Astrocyte (in vitro differentiated cells and primary cell): Measurements from ENCODE around the gene TRIM63. TPM values are rescaled to one million over a fixed set of nuclear protein-coding genes. Genes with fewer than 3 reads are reported as not detected.

ENCODE experiments used
- DNase-seq: peaks from one replicate; pipeline ENCODE4 v3.0.0-alpha.2; 2010; ENCODE audit warnings: low read depth
- FAIRE-seq: peaks from 2 replicates; lab custom pipeline; 2011; peaks lifted over from hg19 to GRCh38; lab: Jason Lieb, UNC
- H2AFZ ChIP-seq: 2 replicates; pipeline ENCODE4 v1.6.0; 2012; ENCODE audit warnings: low read depth, low read length, inconsistent platforms
- H3K27ac ChIP-seq: 2 replicates; pipeline ENCODE4 v1.5.1; 2011; ENCODE audit warnings: low read depth, low read length, inconsistent platforms
- H3K27me3 ChIP-seq: 2 replicates; pipeline ENCODE4 v1.6.0; 2011; ENCODE audit warnings: low read length, inconsistent platforms; ENCODE audit not compliant: insufficient read depth
- H3K36me3 ChIP-seq: 2 replicates; pipeline ENCODE4 v1.5.1; 2011; ENCODE audit warnings: low read length, inconsistent platforms; ENCODE audit not compliant: insufficient read depth
- H3K4me1 ChIP-seq: 2 replicates; pipeline ENCODE4 v1.5.1; 2011; ENCODE audit warnings: low read length, inconsistent platforms; ENCODE audit not compliant: insufficient read depth
- H3K4me2 ChIP-seq: 2 replicates; pipeline ENCODE4 v1.6.0; 2012; ENCODE audit warnings: low read length, inconsistent platforms
- H3K4me3 ChIP-seq: 2 replicates; pipeline ENCODE4 v1.5.1; 2011; ENCODE audit warnings: low read depth, mild to moderate bottlenecking, low read length, inconsistent platforms; ENCODE audit not compliant: insufficient read depth
- H3K79me2 ChIP-seq: 2 replicates; pipeline ENCODE4 v1.6.0; 2012; ENCODE audit warnings: mild to moderate bottlenecking, low read length, inconsistent platforms; ENCODE audit not compliant: insufficient read depth
- H3K9ac ChIP-seq: 2 replicates; pipeline ENCODE4 v1.6.0; 2012; ENCODE audit warnings: mild to moderate bottlenecking, low read length, inconsistent platforms
- H3K9me3 ChIP-seq: 2 replicates; pipeline ENCODE4 v1.5.1; 2012; ENCODE audit warnings: low read depth, mild to moderate bottlenecking, low read length, inconsistent platforms; ENCODE audit not compliant: insufficient read depth
- H4K20me1 ChIP-seq: 2 replicates; pipeline ENCODE4 v1.6.0; 2012; ENCODE audit warnings: low read length, inconsistent platforms; ENCODE audit not compliant: insufficient read depth
- H3K27ac Mint-ChIP-seq: one replicate; pipeline ENCODE4 v1.8.0; 2021; ENCODE audit warnings: mild to moderate bottlenecking, mixed read lengths; ENCODE audit not compliant: unreplicated experiment
- H3K27me3 Mint-ChIP-seq: one replicate; pipeline ENCODE4 v1.8.0; 2021; ENCODE audit warnings: low read depth, mixed read lengths; ENCODE audit not compliant: unreplicated experiment
- H3K36me3 Mint-ChIP-seq: one replicate; pipeline ENCODE4 v1.8.0; 2021; ENCODE audit warnings: low read depth, mixed read lengths; ENCODE audit not compliant: unreplicated experiment
- H3K4me1 Mint-ChIP-seq: one replicate; pipeline ENCODE4 v1.8.0; 2021; ENCODE audit warnings: low read depth, mixed read lengths; ENCODE audit not compliant: unreplicated experiment
- H3K4me3 Mint-ChIP-seq: one replicate; pipeline ENCODE4 v1.8.0; 2021; ENCODE audit warnings: mild to moderate bottlenecking, moderate library complexity, mixed read lengths; ENCODE audit not compliant: unreplicated experiment
- H3K9me3 Mint-ChIP-seq: one replicate; pipeline ENCODE4 v1.8.0; 2021; ENCODE audit warnings: mild to moderate bottlenecking, mixed read lengths; ENCODE audit not compliant: unreplicated experiment
- CTCF ChIP-seq: IDR thresholded peaks from 2 replicates; pipeline ENCODE4 v1.5.1; 2011; ENCODE audit warnings: low read depth, mild to moderate bottlenecking, inconsistent platforms, low read length, moderate library complexity; ENCODE audit not compliant: insufficient read depth
- EZH2 ChIP-seq: IDR thresholded peaks from 2 replicates; pipeline ENCODE4 v1.6.1; 2012; ENCODE audit warnings: mild to moderate bottlenecking, low read length, inconsistent platforms; ENCODE audit not compliant: insufficient read depth
- total RNA-seq: library from RNA; stranded (reverse); gene quantifications from 2 replicates; pipeline ENCODE4 v1.2.1, GENCODE V29; 2021

The TRIM63 gene
- total RNA-seq, 1 donor from 2014 or later: not detected

GRCh38 chr1:26092422-26092821, 25.0 kb upstream of the TRIM63 start:
- DNase-seq (no peak), FAIRE-seq (no peak)
- H3K27me3 Mint-ChIP-seq: peaks cover 10% of the 10 kb centered on the region
- H3K4me1 Mint-ChIP-seq: peaks cover 2% of the 10 kb centered on the region
- Histone ChIP-seq H4K20me1 (no peaks in the 10 kb centered on the region), H3K79me2 (no peaks in the 10 kb centered on the region), H3K9ac (no peak overlapping the region), H3K9me3 (no peaks in the 10 kb centered on the region), H3K4me2 (no peak overlapping the region), H3K4me1 (peaks cover 13% of the 10 kb centered on the region), H2AFZ (no peak overlapping the region), H3K27ac (no peak overlapping the region), H3K36me3 (no peaks in the 10 kb centered on the region), H3K4me3 (no peak overlapping the region), H3K27me3 (peaks cover 21% of the 10 kb centered on the region)
- H3K9me3 Mint-ChIP-seq: no peaks in the 10 kb centered on the region
- H3K4me3 Mint-ChIP-seq: no peak overlapping the region
- H3K36me3 Mint-ChIP-seq: no peaks in the 10 kb centered on the region
- TF ChIP-seq EZH2 (no peak), CTCF (no peak)
- no peak overlapping the region for H3K27ac Mint-ChIP-seq

- Histone ChIP-seq H3K4me2 (no peak overlapping the region), H3K27me3 (peaks cover 24% of the 10 kb centered on the region), H3K36me3 (no peaks in the 10 kb centered on the region), H3K79me2 (no peaks in the 10 kb centered on the region), H2AFZ (no peak overlapping the region), H3K4me3 (no peak overlapping the region), H3K9me3 (no peaks in the 10 kb centered on the region), H3K9ac (no peak overlapping the region), H3K27ac (no peak overlapping the region), H4K20me1 (no peaks in the 10 kb centered on the region), H3K4me1 (peaks cover 11% of the 10 kb centered on the region)
- Mint-ChIP-seq H3K27ac (no peak overlapping the region), H3K9me3 (no peaks in the 10 kb centered on the region), H3K27me3 (peaks cover 10% of the 10 kb centered on the region), H3K4me1 (no peaks in the 10 kb centered on the region), H3K36me3 (no peaks in the 10 kb centered on the region), H3K4me3 (no peak overlapping the region)
- no peak for DNase-seq
- no peak for FAIRE-seq
- TF ChIP-seq CTCF (no peak), EZH2 (no peak)
These were observed 23.5 kb upstream of the TRIM63 start for GRCh38 chr1:26090893-26091292.

GRCh38 chr1:26089125-26089524, 21.7 kb upstream of the TRIM63 start:
- H3K4me2 ChIP-seq: no peak overlapping the region
- Mint-ChIP-seq H3K4me3 (no peak overlapping the region), H3K36me3 (no peaks in the 10 kb centered on the region), H3K9me3 (no peaks in the 10 kb centered on the region), H3K4me1 (no peaks in the 10 kb centered on the region), H3K27me3 (peaks cover 20% of the 10 kb centered on the region), H3K27ac (no peak overlapping the region)
- H3K27ac ChIP-seq: no peak overlapping the region
- no peak for TF ChIP-seq EZH2
- no peak for TF ChIP-seq CTCF
- H4K20me1 ChIP-seq: no peaks in the 10 kb centered on the region
- FAIRE-seq (no peak), DNase-seq (no peak)
- peaks cover 34% of the 10 kb centered on the region for H3K27me3 ChIP-seq
- H3K9me3 ChIP-seq: no peaks in the 10 kb centered on the region
- no peaks in the 10 kb centered on the region for H3K36me3 ChIP-seq
- no peaks in the 10 kb centered on the region for H3K79me2 ChIP-seq
- H3K4me1 ChIP-seq: peaks cover under 1% of the 10 kb centered on the region
- H3K4me3 ChIP-seq: no peak overlapping the region
- H2AFZ ChIP-seq: no peak overlapping the region
- H3K9ac ChIP-seq: no peak overlapping the region
